Gastrocnemius medialis (tissue), 4 donors: Measurements from ENCODE around the gene VCAN. TPM values are rescaled to one million over a fixed set of nuclear protein-coding genes. Genes with fewer than 3 reads are reported as not detected.

Experiments used
- ATAC-seq, 2 donors: fragments of 150-250 bp; one replicate each; pipeline ENCODE4 v1.9.1; 2016
- DNase-seq, 2 donors: peaks; one replicate each; pipeline ENCODE4 v3.0.0-alpha.2; 2019
- H3K27ac ChIP-seq, 4 donors: fragments of 200-600 bp; sonication (generic); 1 replicate in 1 of 4; 2 replicates in 3 of 4; pipeline ENCODE4 v1.5.1; 2016 to 2018; ENCODE audit warnings: mild to moderate bottlenecking in 2 of 4, moderate library complexity in 1 of 4
- H3K27me3 ChIP-seq, 3 donors: fragments of 200-600 bp; sonication (generic) in 2 of 3; 1 replicate in 1 of 3; 2 replicates in 2 of 3; pipeline versions ENCODE4 v1.5.1 to v1.6.0; 2016 to 2019; ENCODE audit warnings: mild to moderate bottlenecking in 1 of 3, moderate library complexity in 1 of 3
- H3K36me3 ChIP-seq, 2 donors: fragments of 200-600 bp; sonication (generic) in 1 of 2; one replicate each; pipeline ENCODE4 v1.5.1; 2017 to 2018
- H3K4me1 ChIP-seq, 2 donors: fragments of 200-600 bp; sonication (generic) in 1 of 2; one replicate each; pipeline ENCODE4 v1.5.1; 2016 to 2017; ENCODE audit warnings: mild to moderate bottlenecking in 2 of 2
- H3K4me3 ChIP-seq, 4 donors: fragments of 200-600 bp; sonication (generic) in 3 of 4; 1 replicate in 1 of 4; 2 replicates in 3 of 4; pipeline ENCODE4 v1.5.1; 2016 to 2019; ENCODE audit warnings: mild to moderate bottlenecking in 2 of 4
- H3K9me3 ChIP-seq, 3 donors: fragments of 200-600 bp; sonication (generic) in 2 of 3; 1 replicate in 1 of 3; 2 replicates in 2 of 3; pipeline ENCODE4 v1.5.1; 2016 to 2019
- CTCF ChIP-seq, 5 experiments: fragments of 450-650 bp in 3 of 5; fragments of 200-600 bp in 2 of 5; sonication (generic) in 2 of 5; IDR thresholded peaks in 4 of 5; conservative IDR thresholded peaks in 1 of 5; 1 replicate in 4 of 5; 2 replicates in 1 of 5; pipeline ENCODE4 v1.5.1; 2016 to 2019; ENCODE audit warnings: antibody characterized with exemption in 5 of 5, mild to moderate bottlenecking in 3 of 5, moderate library complexity in 3 of 5
- POLR2A ChIP-seq, 2 donors: fragments of 450-650 bp; IDR thresholded peaks; one replicate each; pipeline ENCODE4 v1.6.1; 2017; ENCODE audit warnings: antibody characterized with exemption in 2 of 2, mild to moderate bottlenecking in 2 of 2, moderate library complexity in 2 of 2
- in situ Hi-C, 4 donors: fragments of 200-750 bp; cut with MboI; loops; one replicate each; pipeline versions ENCODE4 v1.15.0 to v1.8.0; 2017; ENCODE audit warnings: low sequenced_read_pairs in 4 of 4
- intact Hi-C: fragments of 100-400 bp; cut with DNase I; formaldehyde crosslinking; loops from one replicate; pipeline ENCODE4 v1.15.1; 2023; ENCODE audit warnings: low total_unique reads
- total RNA-seq, 4 donors: library from RNA; depleted of rRNA; stranded (reverse); fragments of >200 nt; gene quantifications; one replicate each; pipeline versions ENCODE4 v1.1.0 to v1.2.3, GENCODE V29; 2016

VCAN gene
- total RNA-seq, 4 donors from 2014 or later = 5.9 to 29.9 (median 17.4) TPM

- intact Hi-C loops = no loop called here
- no peak for ATAC-seq
Measured at GRCh38 chr5:83589786-83590185, 118.2 kb downstream of the VCAN start.

GRCh38 chr5:83590966-83591365 lies 119.4 kb downstream of the VCAN start:
- TF ChIP-seq POLR2A (IDR thresholded peaks at IDR 0.05) (no peak), CTCF (IDR thresholded peaks at IDR 0.05 in 4 of 5, conservative IDR thresholded peaks at IDR 0.05 in 1 of 5) (no peak)
- no peaks in the 10 kb centered on the region for H3K4me1 ChIP-seq
- H3K36me3 ChIP-seq = no peaks in the 10 kb centered on the region
- no peak for DNase-seq
- H3K27ac ChIP-seq = no peak overlapping the region
- no peak for ATAC-seq
- no peak overlapping the region for H3K4me3 ChIP-seq
- in situ Hi-C loops (no loop called here), intact Hi-C loops (no loop called here)
- H3K9me3 ChIP-seq = no peaks in the 10 kb centered on the region
- H3K27me3 ChIP-seq = no peaks in the 10 kb centered on the region

More at GRCh38 chr5:83589786-83590185, 118.2 kb downstream of the VCAN start:
- in situ Hi-C loops = no loop called here
- Histone ChIP-seq H3K36me3 (no peaks in the 10 kb centered on the region), H3K27ac (no peak overlapping the region), H3K4me3 (no peak overlapping the region), H3K9me3 (no peaks in the 10 kb centered on the region), H3K27me3 (no peaks in the 10 kb centered on the region), H3K4me1 (no peaks in the 10 kb centered on the region)
- TF ChIP-seq CTCF (IDR thresholded peaks at IDR 0.05 in 4 of 5, conservative IDR thresholded peaks at IDR 0.05 in 1 of 5) (no peak), POLR2A (IDR thresholded peaks at IDR 0.05) (no peak)
- no peak for DNase-seq

GRCh38 chr5:83595217-83595616 lies 123.7 kb downstream of the VCAN start:
- intact Hi-C loops = no loop called here
- no peak for TF ChIP-seq CTCF (IDR thresholded peaks at IDR 0.05 in 4 of 5, conservative IDR thresholded peaks at IDR 0.05 in 1 of 5)
- TF ChIP-seq POLR2A (IDR thresholded peaks at IDR 0.05) = no peak
- in situ Hi-C loops = no loop called here
- H3K4me3 ChIP-seq = no peak overlapping the region
- no peaks in the 10 kb centered on the region for H3K4me1 ChIP-seq
- H3K36me3 ChIP-seq = no peaks in the 10 kb centered on the region
- DNase-seq (no peak), ATAC-seq (no peak)
- H3K9me3 ChIP-seq = no peaks in the 10 kb centered on the region
- H3K27ac ChIP-seq = no peak overlapping the region
- H3K27me3 ChIP-seq = no peaks in the 10 kb centered on the region

- in situ Hi-C loops = no loop called here
- no peaks in the 10 kb centered on the region for H3K9me3 ChIP-seq
- intact Hi-C loops = no loop called here
- H3K36me3 ChIP-seq = no peaks in the 10 kb centered on the region
- H3K4me1 ChIP-seq = no peaks in the 10 kb centered on the region
- H3K27me3 ChIP-seq = no peaks in the 10 kb centered on the region
- TF ChIP-seq POLR2A (IDR thresholded peaks at IDR 0.05) = no peak
- no peak for TF ChIP-seq CTCF (IDR thresholded peaks at IDR 0.05 in 4 of 5, conservative IDR thresholded peaks at IDR 0.05 in 1 of 5)
- no peak overlapping the region for H3K27ac ChIP-seq
- ATAC-seq (no peak), DNase-seq (no peak)
- no peak overlapping the region for H3K4me3 ChIP-seq
Measured at GRCh38 chr5:83608122-83608521, 136.6 kb downstream of the VCAN start.

GRCh38 chr5:83614841-83615240 lies 143.3 kb downstream of the VCAN start:
- intact Hi-C loops = no loop called here
- Histone ChIP-seq H3K4me3 (no peak overlapping the region), H3K4me1 (no peaks in the 10 kb centered on the region), H3K9me3 (no peaks in the 10 kb centered on the region), H3K36me3 (no peaks in the 10 kb centered on the region), H3K27ac (no peak overlapping the region), H3K27me3 (no peaks in the 10 kb centered on the region)
- DNase-seq (no peak), ATAC-seq (no peak)
- no peak for TF ChIP-seq CTCF (IDR thresholded peaks at IDR 0.05 in 4 of 5, conservative IDR thresholded peaks at IDR 0.05 in 1 of 5)
- TF ChIP-seq POLR2A (IDR thresholded peaks at IDR 0.05) = no peak
- in situ Hi-C loops = no loop called here
